ENCODE data around the gene OR6X1.

The OR6X1 gene

DNA sequence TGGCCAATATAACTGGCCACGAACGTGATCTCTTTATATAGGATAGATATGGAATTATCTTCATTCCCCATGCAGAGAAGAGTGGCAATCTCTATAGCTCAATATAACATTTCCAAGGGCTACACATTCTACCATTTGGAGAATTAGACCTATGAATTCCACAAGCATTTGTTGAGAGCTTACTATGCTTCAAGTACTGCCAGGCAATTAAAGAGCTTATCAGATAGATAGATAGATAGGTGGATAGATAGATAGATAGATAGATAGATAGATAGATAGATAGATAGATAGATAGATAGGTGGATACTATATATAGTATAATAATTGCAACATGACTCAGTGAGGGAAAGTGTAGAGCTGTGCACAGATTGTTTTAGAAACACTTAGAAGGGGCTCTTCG lies 1.5 kb upstream of the OR6X1 start:
- Histone ChIP-seq H4K20me1 (ENCODE audit: insufficient read depth, low read length) (no peaks in the 10 kb centered on the region), H3K4me2 (ENCODE audit: low read length) (no peak overlapping the region), H3K9me2 (ENCODE audit: low read depth, low read length) (no peaks in the 10 kb centered on the region), H3K79me2 (ENCODE audit: insufficient read depth, low read length) (no peaks in the 10 kb centered on the region), H3K36me3 (ENCODE audit: insufficient read depth, low read length) (no peaks in the 10 kb centered on the region), H3K27me3 (ENCODE audit: insufficient read depth, low read length) (no peaks in the 10 kb centered on the region), H3F3A (ENCODE audit: insufficient read depth, low read length) (no peaks in the 10 kb centered on the region), H3K27ac (ENCODE audit: low read depth, low read length, poor library complexity, severe bottlenecking) (no peak overlapping the region), H3K9ac (ENCODE audit: low read length) (no peak overlapping the region), H3K4me3 (ENCODE audit: low read depth, low read length, poor library complexity, severe bottlenecking) (no peak overlapping the region), H2AFZ (ENCODE audit: low read length) (no peak overlapping the region), H3K4me1 (ENCODE audit: insufficient read depth, low read length, severe bottlenecking) (no peaks in the 10 kb centered on the region), H3K9me3 (ENCODE audit: low read length) (no peaks in the 10 kb centered on the region)
- no peak for TF ChIP-seq EZH2 (IDR thresholded peaks at IDR 0.05; ENCODE audit: borderline replicate concordance, low read length)
- TF ChIP-seq CTCF (IDR thresholded peaks at IDR 0.05; ENCODE audit: low read length): no peak

DNA sequence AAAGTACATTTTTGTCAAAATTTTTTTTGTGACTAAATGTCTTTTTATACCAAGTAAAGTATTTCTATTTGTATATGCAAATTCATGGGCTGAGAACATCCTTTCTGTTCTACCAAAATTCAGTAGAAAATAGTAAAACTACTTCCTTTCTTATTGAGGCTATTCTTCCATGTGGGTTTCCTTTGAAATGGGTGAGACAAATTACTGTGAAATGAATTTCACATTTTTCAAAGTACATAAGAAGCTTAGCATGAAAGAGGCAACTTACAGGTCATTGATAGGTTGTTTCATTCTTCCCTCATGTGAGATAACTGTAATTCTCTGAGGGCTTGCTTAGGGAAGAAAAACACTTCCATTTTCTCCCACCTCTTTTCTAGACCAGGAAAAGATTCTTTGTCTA lies 1.0 kb upstream of the OR6X1 start:
- H3K36me3 ChIP-seq (ENCODE audit: insufficient read depth, low read length): no peaks in the 10 kb centered on the region

GRCh38 chr11:123753110-123753509 lies 1.2 kb downstream of the OR6X1 start:
- Histone ChIP-seq H3K9me2 (ENCODE audit: low read depth, low read length) (no peaks in the 10 kb centered on the region), H3K4me2 (ENCODE audit: low read length) (no peak overlapping the region), H3K4me3 (ENCODE audit: low read depth, low read length, poor library complexity, severe bottlenecking) (no peak overlapping the region), H2AFZ (ENCODE audit: low read length) (no peak overlapping the region), H4K20me1 (ENCODE audit: insufficient read depth, low read length) (no peaks in the 10 kb centered on the region), H3K27ac (ENCODE audit: low read depth, low read length, poor library complexity, severe bottlenecking) (no peak overlapping the region), H3K9ac (ENCODE audit: low read length) (no peak overlapping the region), H3K36me3 (ENCODE audit: insufficient read depth, low read length) (no peaks in the 10 kb centered on the region), H3F3A (ENCODE audit: insufficient read depth, low read length) (no peaks in the 10 kb centered on the region), H3K79me2 (ENCODE audit: insufficient read depth, low read length) (no peaks in the 10 kb centered on the region), H3K27me3 (ENCODE audit: insufficient read depth, low read length) (no peaks in the 10 kb centered on the region), H3K4me1 (ENCODE audit: insufficient read depth, low read length, severe bottlenecking) (no peaks in the 10 kb centered on the region), H3K9me3 (ENCODE audit: low read length) (no peaks in the 10 kb centered on the region)
- TF ChIP-seq CTCF (IDR thresholded peaks at IDR 0.05; ENCODE audit: low read length) (no peak), EZH2 (IDR thresholded peaks at IDR 0.05; ENCODE audit: borderline replicate concordance, low read length) (no peak)

More for the DNA sequence above, 1.0 kb upstream of the OR6X1 start:
- H4K20me1 ChIP-seq (ENCODE audit: insufficient read depth, low read length): no peaks in the 10 kb centered on the region
- no peak overlapping the region for H3K27ac ChIP-seq (ENCODE audit: low read depth, low read length, poor library complexity, severe bottlenecking)
- no peaks in the 10 kb centered on the region for H3K4me1 ChIP-seq (ENCODE audit: insufficient read depth, low read length, severe bottlenecking)
- TF ChIP-seq EZH2 (IDR thresholded peaks at IDR 0.05; ENCODE audit: borderline replicate concordance, low read length): no peak
- no peak for TF ChIP-seq CTCF (IDR thresholded peaks at IDR 0.05; ENCODE audit: low read length)
- H3K9ac ChIP-seq (ENCODE audit: low read length): no peak overlapping the region
- no peaks in the 10 kb centered on the region for H3F3A ChIP-seq (ENCODE audit: insufficient read depth, low read length)
- no peak overlapping the region for H2AFZ ChIP-seq (ENCODE audit: low read length)
- H3K79me2 ChIP-seq (ENCODE audit: insufficient read depth, low read length): no peaks in the 10 kb centered on the region
- H3K9me3 ChIP-seq (ENCODE audit: low read length): no peaks in the 10 kb centered on the region
- no peaks in the 10 kb centered on the region for H3K9me2 ChIP-seq (ENCODE audit: low read depth, low read length)
- no peaks in the 10 kb centered on the region for H3K27me3 ChIP-seq (ENCODE audit: insufficient read depth, low read length)
- H3K4me3 ChIP-seq (ENCODE audit: low read depth, low read length, poor library complexity, severe bottlenecking): no peak overlapping the region
- no peak overlapping the region for H3K4me2 ChIP-seq (ENCODE audit: low read length)

Measured in OCI-LY1 (cell line).